MCF 10A (cell line): ENCODE measurements around the gene LIG1. TPM values are rescaled to one million over a fixed set of nuclear protein-coding genes. Genes with fewer than 3 reads are reported as not detected.

ENCODE experiments used
- BruUV-seq: library from RNA; stranded (reverse); fragments of 400-500 nt; replicated peaks from 2 replicates; lab custom pipeline; 2021; lab: Mats Ljungman, UMichigan
- CTCF ChIA-PET: fragments of 300-600 bp; sonication (Branson Sonifier 250); formaldehyde crosslinking; extraction: SDS; loops from one replicate; lab custom pipeline; 2021; ENCODE audit warnings: antibody characterized with exemption, inconsistent platforms; lab: Yijun Ruan, JAX
- POLR2A ChIA-PET: fragments of 300-600, 350-650 bp; sonication (Branson Sonifier 250); formaldehyde crosslinking; extraction: SDS; loops from one replicate; lab custom pipeline; 2020; ENCODE audit warnings: antibody characterized with exemption, inconsistent platforms; lab: Yijun Ruan, JAX
- DNase-seq: peaks from one replicate; pipeline ENCODE4 v3.0.0-alpha.2; 2018; ENCODE audit not compliant: unreplicated experiment
- H3K27ac Mint-ChIP-seq: one replicate; pipeline ENCODE4 v1.8.0; 2022; ENCODE audit warnings: mild to moderate bottlenecking, low read depth, mixed read lengths; ENCODE audit not compliant: unreplicated experiment
- H3K27me3 Mint-ChIP-seq: one replicate; pipeline ENCODE4 v1.8.0; 2022; ENCODE audit warnings: mixed read lengths; ENCODE audit not compliant: insufficient read depth, unreplicated experiment
- H3K36me3 Mint-ChIP-seq: one replicate; pipeline ENCODE4 v1.8.0; 2022; ENCODE audit warnings: mild to moderate bottlenecking, moderate library complexity, mixed read lengths; ENCODE audit not compliant: insufficient read depth, unreplicated experiment
- H3K4me1 Mint-ChIP-seq: one replicate; pipeline ENCODE4 v1.8.0; 2022; ENCODE audit warnings: mixed read lengths; ENCODE audit not compliant: insufficient read depth, unreplicated experiment
- H3K4me3 Mint-ChIP-seq: one replicate; pipeline ENCODE4 v1.8.0; 2022; ENCODE audit warnings: mild to moderate bottlenecking, moderate library complexity, mixed read lengths; ENCODE audit not compliant: unreplicated experiment
- H3K9me3 Mint-ChIP-seq: one replicate; pipeline ENCODE4 v1.8.0; 2022; ENCODE audit warnings: mixed read lengths; ENCODE audit not compliant: unreplicated experiment
- intact Hi-C: fragments of 100-400 bp; cut with micrococcal nuclease; formaldehyde crosslinking; loops from 2 replicates; pipeline ENCODE4 v1.14.1; 2022
- total RNA-seq: library from RNA; stranded (reverse); gene quantifications from 2 replicates; pipeline ENCODE4 v1.2.3, GENCODE V29; 2022
- TF ChIP-seq, protein P1 (sequence below): fragments of 200-600 bp; IDR thresholded peaks from one replicate; pipeline ENCODE4 v1.8.0; 2022; ENCODE audit warnings: antibody characterized with exemption, mild to moderate bottlenecking; ENCODE audit not compliant: unreplicated experiment

The LIG1 gene
- total RNA-seq, 1 experiment from 2014 or later: 14.6 TPM

DNA sequence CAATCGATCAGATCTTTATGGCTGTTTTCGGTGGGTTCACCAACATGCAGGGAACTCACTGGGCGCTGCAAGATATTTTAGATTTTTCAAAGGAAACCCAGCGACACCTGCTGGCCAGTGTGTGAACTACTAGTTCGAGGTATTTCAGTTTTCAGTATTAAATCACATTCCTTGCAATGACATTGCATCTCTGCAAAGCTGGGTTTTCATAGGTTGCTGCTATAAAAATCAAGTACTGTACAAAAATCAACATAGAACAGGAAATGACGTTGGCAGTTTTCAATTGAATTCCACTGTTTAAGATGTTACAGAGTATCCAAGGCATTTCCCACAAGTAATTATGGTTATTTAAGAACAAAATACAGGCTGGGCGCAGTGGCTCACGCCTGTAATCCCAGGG, 17.6 kb downstream of the LIG1 start:
- DNase-seq: peak; percentile 62
- Mint-ChIP-seq H3K36me3 (peaks cover 41% of the 10 kb centered on the region), H3K4me3 (no peak overlapping the region), H3K4me1 (no peaks in the 10 kb centered on the region), H3K9me3 (no peaks in the 10 kb centered on the region), H3K27me3 (no peaks in the 10 kb centered on the region), H3K27ac (no peak overlapping the region)
- no TSS peak for BruUV-seq
- POLR2A ChIA-PET: interaction anchor here (1.1 kb wide), 1 partner anchor 42 kb away, joined by 3 read pairs; the partner anchor contains the start of gene PLA2G4C
- TF ChIP-seq, protein P1, sequence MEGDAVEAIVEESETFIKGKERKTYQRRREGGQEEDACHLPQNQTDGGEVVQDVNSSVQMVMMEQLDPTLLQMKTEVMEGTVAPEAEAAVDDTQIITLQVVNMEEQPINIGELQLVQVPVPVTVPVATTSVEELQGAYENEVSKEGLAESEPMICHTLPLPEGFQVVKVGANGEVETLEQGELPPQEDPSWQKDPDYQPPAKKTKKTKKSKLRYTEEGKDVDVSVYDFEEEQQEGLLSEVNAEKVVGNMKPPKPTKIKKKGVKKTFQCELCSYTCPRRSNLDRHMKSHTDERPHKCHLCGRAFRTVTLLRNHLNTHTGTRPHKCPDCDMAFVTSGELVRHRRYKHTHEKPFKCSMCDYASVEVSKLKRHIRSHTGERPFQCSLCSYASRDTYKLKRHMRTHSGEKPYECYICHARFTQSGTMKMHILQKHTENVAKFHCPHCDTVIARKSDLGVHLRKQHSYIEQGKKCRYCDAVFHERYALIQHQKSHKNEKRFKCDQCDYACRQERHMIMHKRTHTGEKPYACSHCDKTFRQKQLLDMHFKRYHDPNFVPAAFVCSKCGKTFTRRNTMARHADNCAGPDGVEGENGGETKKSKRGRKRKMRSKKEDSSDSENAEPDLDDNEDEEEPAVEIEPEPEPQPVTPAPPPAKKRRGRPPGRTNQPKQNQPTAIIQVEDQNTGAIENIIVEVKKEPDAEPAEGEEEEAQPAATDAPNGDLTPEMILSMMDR: peak; percentile 65
- intact Hi-C loops: loop anchor here (1.0 kb wide), 2 partner anchors 45 to 108 kb away; no protein-coding TSS in a partner anchor
- CTCF ChIA-PET: interaction anchor here (0.5 to 7.2 kb wide), 16 partner anchors 9 to 676 kb away, joined by 3 to 76 read pairs (median 4); partner anchors contain the start of gene PLA2G4C

DNA sequence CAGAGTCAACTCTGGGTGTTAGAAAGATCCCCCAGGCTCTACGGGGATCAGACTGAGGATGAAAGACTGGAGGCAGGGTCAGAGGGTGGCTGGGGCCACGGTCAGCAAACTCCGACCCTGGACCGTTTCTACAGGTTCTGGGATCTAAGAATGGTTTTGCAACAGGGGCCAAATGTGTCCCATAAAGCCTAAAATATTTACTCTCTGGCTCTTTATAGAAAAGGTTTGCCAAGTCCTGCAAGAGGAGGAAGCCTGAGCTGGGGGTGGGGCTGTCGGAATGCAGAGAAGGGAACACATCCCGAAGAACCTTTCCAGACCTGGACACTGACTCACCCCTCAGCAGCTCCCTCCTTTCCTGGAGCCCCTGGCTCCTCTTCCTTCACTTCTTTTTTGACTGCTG, 20.7 kb downstream of the LIG1 start:
- Mint-ChIP-seq H3K4me1 (no peaks in the 10 kb centered on the region), H3K27ac (no peak overlapping the region), H3K9me3 (no peaks in the 10 kb centered on the region), H3K27me3 (no peaks in the 10 kb centered on the region), H3K4me3 (no peak overlapping the region), H3K36me3 (peaks cover 50% of the 10 kb centered on the region)
- POLR2A ChIA-PET: no interaction called here
- DNase-seq: no peak
- CTCF ChIA-PET: interaction anchor here (0.5 to 6.8 kb wide), 3 partner anchors 54 to 186 kb away, joined by 3 to 76 read pairs (median 4); no protein-coding TSS in a partner anchor
- no TSS peak for BruUV-seq
- intact Hi-C loops: no loop called here
- TF ChIP-seq, protein P1: no peak

DNA sequence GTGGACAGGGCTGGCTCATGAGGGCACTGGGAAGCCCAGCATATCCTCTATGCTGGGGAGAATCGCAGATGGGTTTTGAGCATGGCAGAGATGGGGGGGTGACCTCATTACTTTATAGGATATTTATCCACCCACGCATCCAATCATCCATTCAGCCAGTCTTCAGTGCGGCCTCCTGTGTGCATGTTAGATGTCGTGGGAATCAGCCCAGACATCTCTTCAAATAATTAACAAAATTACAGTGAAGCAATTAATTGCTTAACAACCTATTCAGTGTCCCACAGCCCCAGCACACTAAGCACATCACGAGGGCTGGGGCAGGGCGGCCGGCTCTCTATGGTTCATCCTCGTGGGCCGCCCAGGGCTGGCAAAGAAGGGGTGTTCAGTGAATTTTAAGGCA, 21.6 kb downstream of the LIG1 start:
- no TSS peak for BruUV-seq

DNA sequence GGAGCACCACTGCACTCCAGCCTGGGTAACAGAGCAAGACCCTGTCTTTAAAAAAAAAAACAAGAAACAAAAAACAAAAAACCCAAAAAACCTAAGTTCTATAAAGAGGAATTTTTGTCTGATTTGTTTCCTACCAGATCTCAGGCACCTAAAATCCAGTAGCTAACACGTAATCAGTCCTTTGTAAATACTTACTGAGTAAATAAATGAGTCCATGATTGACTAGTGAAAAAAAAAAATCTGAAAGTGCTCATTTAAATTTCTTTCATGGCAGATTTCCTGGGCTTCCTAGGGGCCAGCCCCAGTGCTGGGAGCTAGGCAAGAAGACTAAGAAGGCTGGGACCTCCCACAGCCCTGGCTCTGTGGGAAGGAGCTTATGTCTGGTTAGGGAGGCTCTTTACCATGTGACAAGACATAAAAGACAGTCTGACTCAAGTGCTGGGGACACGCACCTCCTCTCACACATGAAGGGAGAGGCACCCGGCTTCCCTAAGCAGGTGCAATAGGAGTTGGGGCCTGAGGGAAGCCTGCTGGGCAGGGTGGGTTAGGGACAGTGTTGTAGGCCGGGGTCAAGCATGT, 22.5 kb downstream of the LIG1 start:
- Mint-ChIP-seq H3K4me3 (no peak overlapping the region), H3K9me3 (no peaks in the 10 kb centered on the region), H3K27ac (no peak overlapping the region), H3K4me1 (no peaks in the 10 kb centered on the region), H3K36me3 (peaks cover 50% of the 10 kb centered on the region), H3K27me3 (no peaks in the 10 kb centered on the region)
- TF ChIP-seq, protein P1: no peak
- intact Hi-C loops: no loop called here
- CTCF ChIA-PET: interaction anchor here (0.6 to 2.1 kb wide), 5 partner anchors 14 to 186 kb away, joined by 3 to 6 read pairs (median 5); no protein-coding TSS in a partner anchor
- POLR2A ChIA-PET: interaction anchor here (0.6 kb wide), 1 partner anchor 339 kb away, joined by 3 read pairs; no protein-coding TSS in a partner anchor
- DNase-seq: no peak
- no TSS peak for BruUV-seq

More for the DNA sequence above, 21.6 kb downstream of the LIG1 start:
- Mint-ChIP-seq H3K4me1 (no peaks in the 10 kb centered on the region), H3K4me3 (no peak overlapping the region), H3K27ac (no peak overlapping the region), H3K9me3 (no peaks in the 10 kb centered on the region), H3K36me3 (peaks cover 50% of the 10 kb centered on the region), H3K27me3 (no peaks in the 10 kb centered on the region)
- intact Hi-C loops: no loop called here
- POLR2A ChIA-PET: no interaction called here
- DNase-seq: no peak
- CTCF ChIA-PET: no interaction called here
- TF ChIP-seq, protein P1: no peak
